GM23248 (cell line): ENCODE results near the gene WDR82.

Experiments used
- EZH2 ChIP-seq: fragments of 200-600 bp; sonication (generic); IDR thresholded peaks from 2 replicates; pipeline ENCODE4 v1.6.1; 2018; ENCODE audit warnings: antibody characterized with exemption, mild to moderate bottlenecking; ENCODE audit not compliant: insufficient read depth, poor library complexity, severe bottlenecking
- EZH2phosphoT487 ChIP-seq: fragments of 200-600 bp; sonication (generic); IDR thresholded peaks from 2 replicates; pipeline ENCODE4 v1.6.1; 2018; ENCODE audit warnings: antibody characterized with exemption, moderate library complexity, mild to moderate bottlenecking, low read depth; ENCODE audit not compliant: insufficient read depth

DNA sequence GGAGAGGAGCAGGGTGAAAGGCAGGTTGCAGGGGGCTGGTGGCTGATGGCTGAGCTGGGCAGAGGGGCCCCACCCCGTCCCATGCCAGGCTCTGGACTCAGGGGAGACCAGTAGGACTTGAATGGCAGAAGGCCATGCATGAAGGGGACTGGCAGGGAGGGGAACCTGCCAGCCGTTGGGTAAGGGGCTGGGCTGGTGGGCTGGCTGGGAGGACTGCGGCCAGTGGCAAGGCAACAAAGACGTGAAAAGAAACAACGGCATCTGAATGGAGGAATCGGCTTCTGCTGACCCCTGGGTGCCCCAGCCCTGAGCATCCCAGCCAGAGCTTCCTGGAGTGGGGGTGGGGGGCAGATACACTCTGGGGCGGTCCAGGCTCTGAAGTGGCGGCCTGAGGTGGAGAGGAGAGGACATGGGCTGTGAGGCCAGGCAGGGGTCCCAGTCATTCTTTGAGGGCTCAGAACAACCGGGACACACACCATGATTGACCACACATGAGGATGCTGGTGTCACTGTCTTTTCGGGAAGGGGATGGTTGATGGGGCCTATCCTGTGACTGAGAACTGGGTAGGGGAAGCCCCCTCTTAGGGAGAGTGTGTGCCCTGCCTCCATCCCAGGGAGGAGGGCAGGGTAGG lies 20.9 kb upstream of the WDR82 start:
- TF ChIP-seq EZH2phosphoT487 (no peak), EZH2 (no peak)
